IMR-90 (cell line): Measurements from ENCODE around the gene VMO1. TPM values are rescaled to one million over a fixed set of nuclear protein-coding genes. Genes with fewer than 3 reads are reported as not detected.
A peak's percentile ranks its signal among the peaks of the same experiment; 100 is the strongest.

ENCODE experiments used
- ATAC-seq: fragments of 200-7000 bp; cut with Tn5 transposase; 2 replicates; pipeline ENCODE4 v1.9.1; 2020; ENCODE audit warnings: low read depth, mild to moderate bottlenecking, moderate library complexity
- Bru-seq: library from RNA; stranded (reverse); fragments of 400-500 nt; gene quantifications from one replicate; lab custom pipeline; 2021; lab: Mats Ljungman, UMichigan
- BruChase-seq, 2 experiments: library from RNA; stranded (reverse); fragments of 400-500 nt; gene quantifications; one replicate each; lab custom pipeline; 2021; lab: Mats Ljungman, UMichigan
- BruUV-seq: library from RNA; stranded (reverse); fragments of 400-500 nt; replicated peaks from 2 replicates; lab custom pipeline; 2021; lab: Mats Ljungman, UMichigan
- CTCF ChIA-PET: fragments of 300-600 bp; formaldehyde crosslinking; extraction: SDS; loops from one replicate; lab custom pipeline; 2021; ENCODE audit warnings: antibody characterized with exemption; lab: Yijun Ruan, JAX
- POLR2A ChIA-PET: fragments of 300-600 bp; sonication (Branson Sonifier 250); formaldehyde crosslinking; loops from one replicate; lab custom pipeline; 2022; ENCODE audit warnings: antibody characterized with exemption; ENCODE audit not compliant: unreplicated experiment; lab: Charles Lee
- DNase-seq: peaks from one replicate; pipeline ENCODE4 v3.0.0; 2013
- H2AFZ ChIP-seq: replicated peaks from 2 replicates; pipeline ENCODE3; 2013; ENCODE audit warnings: low read length, mild to moderate bottlenecking; ENCODE audit not compliant: poor library complexity
- H2AK5ac ChIP-seq: 2 replicates; pipeline ENCODE4 v1.6.1; 2013; ENCODE audit warnings: low read depth, low read length, inconsistent platforms
- H2AK9ac ChIP-seq: replicated peaks from 2 replicates; pipeline ENCODE3; 2013; ENCODE audit warnings: mild to moderate bottlenecking, low read depth, low read length, moderate library complexity; ENCODE audit not compliant: poor library complexity
- H2BK120ac ChIP-seq: 2 replicates; pipeline ENCODE4 v1.6.1; 2013; ENCODE audit warnings: low read depth, low read length, inconsistent platforms
- H2BK15ac ChIP-seq: 3 replicates; pipeline ENCODE4 v1.6.1; 2013; ENCODE audit warnings: low read depth, low read length, inconsistent platforms
- H2BK20ac ChIP-seq: 2 replicates; pipeline ENCODE4 v1.6.1; 2013; ENCODE audit warnings: low read depth, mild to moderate bottlenecking, inconsistent platforms, low read length, moderate library complexity
- H2BK5ac ChIP-seq: 2 replicates; pipeline ENCODE4 v1.6.1; 2013; ENCODE audit warnings: mild to moderate bottlenecking, low read depth, low read length, inconsistent platforms; ENCODE audit not compliant: poor library complexity, severe bottlenecking
- H3K14ac ChIP-seq: replicated peaks from 2 replicates; pipeline ENCODE4 v1.6.1; 2013; ENCODE audit warnings: low read depth, low read length, inconsistent platforms
- H3K18ac ChIP-seq: 2 replicates; pipeline ENCODE4 v1.6.1; 2013; ENCODE audit warnings: low read depth, low read length, control low read depth
- H3K23ac ChIP-seq: 2 replicates; pipeline ENCODE4 v1.6.1; 2013; ENCODE audit warnings: low read depth, low read length, inconsistent platforms
- H3K27ac ChIP-seq: 2 replicates; pipeline ENCODE4 v1.5.1; 2013; ENCODE audit warnings: mild to moderate bottlenecking, control low read depth, low read length; ENCODE audit not compliant: insufficient read depth
- H3K27me3 ChIP-seq: 2 replicates; pipeline ENCODE4 v1.6.1; 2013; ENCODE audit warnings: low read length; ENCODE audit not compliant: control insufficient read depth, insufficient read depth
- H3K36me3 ChIP-seq: 2 replicates; pipeline ENCODE4 v1.6.1; 2013; ENCODE audit warnings: low read length, mixed read lengths; ENCODE audit not compliant: control insufficient read depth, insufficient read depth
- H3K4ac ChIP-seq: 2 replicates; pipeline ENCODE4 v1.6.1; 2013; ENCODE audit warnings: low read depth, low read length, inconsistent platforms
- H3K4me1 ChIP-seq: 2 replicates; pipeline ENCODE4 v1.6.1; 2013; ENCODE audit warnings: low read length, mixed read lengths; ENCODE audit not compliant: control insufficient read depth, insufficient read depth
- H3K4me2 ChIP-seq: 2 replicates; pipeline ENCODE4 v1.6.1; 2013; ENCODE audit warnings: low read depth, mild to moderate bottlenecking, control low read depth, low read length, moderate library complexity
- H3K4me3 ChIP-seq: 2 replicates; pipeline ENCODE4 v1.5.1; 2013; ENCODE audit warnings: low read depth, mild to moderate bottlenecking, control low read depth, low read length, moderate library complexity; ENCODE audit not compliant: insufficient read depth
- H3K56ac ChIP-seq: 2 replicates; pipeline ENCODE4 v1.6.1; 2013; ENCODE audit warnings: low read length, inconsistent platforms; ENCODE audit not compliant: insufficient read depth; ENCODE audit errors: extremely low read depth
- H3K79me1 ChIP-seq, 2 experiments: 2 replicates each; pipeline ENCODE4 v1.6.1; 2013; ENCODE audit warnings: low read length in 2 of 2, inconsistent platforms in 1 of 2, low read depth in 1 of 2
- H3K9ac ChIP-seq: 2 replicates; pipeline ENCODE4 v1.6.1; 2013; ENCODE audit warnings: low read depth, low read length, control low read depth
- H3K9me1 ChIP-seq: 2 replicates; pipeline ENCODE4 v1.6.1; 2013; ENCODE audit warnings: low read length, inconsistent platforms; ENCODE audit not compliant: insufficient read depth
- H3K9me3 ChIP-seq: 2 replicates; pipeline ENCODE4 v1.6.1; 2013; ENCODE audit warnings: low read length; ENCODE audit not compliant: control insufficient read depth, insufficient read depth
- H4K20me1 ChIP-seq: 2 replicates; pipeline ENCODE4 v1.6.1; 2013; ENCODE audit warnings: low read length, inconsistent platforms; ENCODE audit not compliant: insufficient read depth
- H4K5ac ChIP-seq: 2 replicates; pipeline ENCODE4 v1.6.1; 2013; ENCODE audit warnings: mild to moderate bottlenecking, low read depth, low read length, control low read depth
- H4K8ac ChIP-seq, 2 experiments: 2 replicates each; pipeline ENCODE4 v1.6.1; 2013; ENCODE audit warnings: low read depth in 2 of 2, low read length in 2 of 2, control low read depth in 1 of 2, inconsistent platforms in 1 of 2
- H4K91ac ChIP-seq: 2 replicates; pipeline ENCODE4 v1.6.1; 2013; ENCODE audit warnings: low read depth, low read length, inconsistent platforms; ENCODE audit not compliant: insufficient read depth
- MAZ ChIP-seq: IDR thresholded peaks from 2 replicates; pipeline ENCODE4 v1.6.1; 2012; ENCODE audit warnings: low read depth, mild to moderate bottlenecking, low read length, improper control_type of control experiment, moderate library complexity, borderline replicate concordance
- WGBS, 2 experiments: methylation state at CpG; one replicate each; pipeline versions ENCODE4 v1.1.5 to v1.1.7; 2013; ENCODE audit warnings: missing lambda C conversion rate in 2 of 2; ENCODE audit not compliant: insufficient read length in 1 of 2; ENCODE audit errors: extremely low coverage in 2 of 2; 5-methylcytosine and 5-hydroxymethylcytosine counted together
- dilution Hi-C: fragments of 300-500 bp; cut with HindIII; formaldehyde crosslinking; loops from one replicate; pipeline ENCODE4 v1.14.3; 2018; ENCODE audit warnings: low sequenced_read_pairs; ENCODE audit not compliant: unreplicated experiment
- in situ Hi-C: fragments of 300-500 bp; cut with MboI; formaldehyde crosslinking; loops from 3 replicates; pipeline ENCODE4 v1.14.3; 2019; ENCODE audit warnings: low sequenced_read_pairs, inconsistent platforms, mixed read lengths
- intact Hi-C: fragments of 100-400 bp; cut with micrococcal nuclease; formaldehyde crosslinking; loops from 2 replicates; pipeline ENCODE4 v1.10.0; 2022
- long read RNA-seq: library from polyadenylated mRNA; unstranded; transcript quantifications from one replicate; pipeline ENCODE4 v2.0.0, GENCODE V29; 2021; ENCODE audit not compliant: unreplicated experiment
- polyA plus RNA-seq, 3 experiments: library from polyadenylated mRNA; depleted of rRNA; stranded (reverse); fragments of >200 nt; gene quantifications; 2 replicates each; pipeline ENCODE4 v1.2.3, GENCODE V29; 2012; ENCODE audit warnings: low replicate concordance in 1 of 3
- total RNA-seq: library from RNA; depleted of rRNA; stranded (reverse); fragments of >200 nt; gene quantifications from 2 replicates; pipeline ENCODE4 v1.2.3, GENCODE V29; 2012; rRNA removed

VMO1 gene
- total RNA-seq = not detected in 2 replicates
- 0.14 TPM in 1 of 2 replicates, not detected in the other for polyA plus RNA-seq (2012; rRNA removed)
- 0.24 TPM in 1 of 2 replicates, not detected in the other for polyA plus RNA-seq (2012; cell fraction: cytosol; rRNA removed)
- polyA plus RNA-seq (2012; cell fraction: nucleus; rRNA removed; ENCODE audit: low replicate concordance) = 0.25 TPM in 2 replicates
- percentile 8 among the genes with signal in this experiment for Bru-seq, nascent RNA
- percentile 15 among the genes with signal in this experiment for BruChase-seq, experiment 1, labeled RNA remaining after a 6-hour chase
- BruChase-seq, experiment 2, labeled RNA remaining after a 2-hour chase = percentile 29 among the genes with signal in this experiment
- long read RNA-seq = 0 reads

- H2BK5ac ChIP-seq = no peak within 1 kb of the TSS
- no peak for TF ChIP-seq MAZ
- H3K4me1 ChIP-seq = peaks cover 5% of the 10 kb centered on the region; the same call in 1 of the 2 replicates
- H3K9me1 ChIP-seq = peaks cover 4% of the 10 kb centered on the region
- no peak within 1 kb of the TSS for H3K56ac ChIP-seq
- H3K36me3 ChIP-seq = no peaks in the 10 kb centered on the region
- peaks cover 0 to 5% of the 10 kb centered on the region in 2 experiments; a peak in 2 of 4 replicates for H3K79me1 ChIP-seq
- H2AK9ac ChIP-seq = peak within 1 kb of the TSS; percentile 70
- H3K4me3 ChIP-seq = no peak within 1 kb of the TSS
- no peak within 1 kb of the TSS for H2AK5ac ChIP-seq
- POLR2A ChIA-PET = no interaction called here
- H3K23ac ChIP-seq = peak within 1 kb of the TSS; percentile 65
- CTCF ChIA-PET = no interaction called here
- H3K4ac ChIP-seq = no peak within 1 kb of the TSS
- no peak within 1 kb of the TSS for H2BK15ac ChIP-seq
- H4K20me1 ChIP-seq = no peaks in the 10 kb centered on the region
- in situ Hi-C loops = loop anchor here (5.0 kb wide), 1 partner anchor 96 kb away; no protein-coding TSS in a partner anchor
- no peak within 1 kb of the TSS for H4K5ac ChIP-seq
- no peak within 1 kb of the TSS for H3K18ac ChIP-seq
- no peak within 1 kb of the TSS for H4K8ac ChIP-seq
- no peak within 1 kb of the TSS; the same call in 1 of the 2 replicates for H3K9ac ChIP-seq
- H3K14ac ChIP-seq = no peak within 1 kb of the TSS
- intact Hi-C loops = no loop called here
- dilution Hi-C loops = no loop called here
- H2BK20ac ChIP-seq = no peak within 1 kb of the TSS
- ATAC-seq = no peak
- no peaks in the 10 kb centered on the region for H3K9me3 ChIP-seq
- peak within 1 kb of the TSS; percentile 64 for H2AFZ ChIP-seq
- H4K91ac ChIP-seq = no peak within 1 kb of the TSS
- no peak within 1 kb of the TSS for H3K27ac ChIP-seq
- 20% methylated on average over 9 of the region's 24 CpGs; no CpG with 5 or more reads in 1 of the 2 experiments for WGBS, 2 experiments
- BruUV-seq = no TSS peak
- H2BK120ac ChIP-seq = no peak within 1 kb of the TSS
- H3K4me2 ChIP-seq = peak within 1 kb of the TSS; percentile 61
- DNase-seq = no peak
- H3K27me3 ChIP-seq = peaks cover 40% of the 10 kb centered on the region
Measured at GRCh38 chr17:4786106-4786511, at the start of gene VMO1. VMO1 (minus strand) TSS chr17:4786364; CDS start chr17:4786352, 12 bp downstream.
